NT2/D1 (cell line): Measurements from ENCODE around the gene RTF2.
"Not testable (repeated sequence)": the region's sequence is repeated elsewhere in the genome, so short reads cannot be mapped to it uniquely, and the experiment has no call there.

ENCODE experiments used
- DNase-seq: peaks from one replicate; pipeline ENCODE4 v3.0.0-alpha.2; 2011; ENCODE audit warnings: low read depth, low spot score
- H3K27me3 ChIP-seq: 2 replicates; pipeline ENCODE4 v1.6.0; 2011; ENCODE audit warnings: mild to moderate bottlenecking; ENCODE audit not compliant: insufficient read length, insufficient read depth
- H3K36me3 ChIP-seq: 2 replicates; pipeline ENCODE4 v1.6.1; 2011; ENCODE audit warnings: mild to moderate bottlenecking, low read length, mixed read lengths; ENCODE audit not compliant: insufficient read depth, insufficient read length
- H3K4me1 ChIP-seq: 2 replicates; pipeline ENCODE4 v1.5.1; 2011; ENCODE audit not compliant: insufficient read depth, insufficient read length
- H3K4me3 ChIP-seq: 2 replicates; pipeline ENCODE4 v1.5.1; 2011; ENCODE audit warnings: low read depth; ENCODE audit not compliant: insufficient read length
- H3K9ac ChIP-seq: 2 replicates; pipeline ENCODE4 v1.6.0; 2011; ENCODE audit warnings: low read depth; ENCODE audit not compliant: insufficient read length
- H3K9me3 ChIP-seq: 2 replicates; pipeline ENCODE4 v1.5.1; 2011; ENCODE audit warnings: mild to moderate bottlenecking, low read length; ENCODE audit not compliant: insufficient read depth
- SUZ12 ChIP-seq: IDR thresholded peaks from 2 replicates; pipeline ENCODE4 v1.6.1; 2011; ENCODE audit not compliant: insufficient read length, insufficient read depth; ENCODE audit errors: extremely low read depth
- YY1 ChIP-seq: IDR thresholded peaks from 2 replicates; pipeline ENCODE4 v1.6.1; 2011; ENCODE audit not compliant: insufficient read length, insufficient read depth
- ZNF274 ChIP-seq: IDR thresholded peaks from 2 replicates; pipeline ENCODE4 v1.6.1; 2011; ENCODE audit warnings: mild to moderate bottlenecking, low read depth, low read length

RTF2 gene

GRCh38 chr20:56522311-56522710 is 53.9 kb downstream of the RTF2 start:
- H3K4me1 ChIP-seq, result no peaks in the 10 kb centered on the region
- no peak overlapping the region for H3K4me3 ChIP-seq
- H3K36me3 ChIP-seq, result peaks cover 30% of the 10 kb centered on the region
- no peak overlapping the region for H3K9ac ChIP-seq
- DNase-seq, result no peak
- no peaks in the 10 kb centered on the region for H3K27me3 ChIP-seq
- TF ChIP-seq ZNF274 (no peak), SUZ12 (no peak), YY1 (no peak)
- peaks cover 44% of the 10 kb centered on the region for H3K9me3 ChIP-seq

- not testable (repeated sequence) for H3K36me3 ChIP-seq, DNase-seq, H3K4me3 ChIP-seq, H3K4me1 ChIP-seq, H3K27me3 ChIP-seq, H3K9ac ChIP-seq
- peaks cover 30% of the 10 kb centered on the region for H3K9me3 ChIP-seq
Observed at GRCh38 chr20:56524444-56524843, 56.0 kb downstream of the RTF2 start, which contains the start of gene FAM209A. Gene FAM209A (plus strand): TSS chr20:56524744. CDS start chr20:56524809, 65 bp downstream.

DNA sequence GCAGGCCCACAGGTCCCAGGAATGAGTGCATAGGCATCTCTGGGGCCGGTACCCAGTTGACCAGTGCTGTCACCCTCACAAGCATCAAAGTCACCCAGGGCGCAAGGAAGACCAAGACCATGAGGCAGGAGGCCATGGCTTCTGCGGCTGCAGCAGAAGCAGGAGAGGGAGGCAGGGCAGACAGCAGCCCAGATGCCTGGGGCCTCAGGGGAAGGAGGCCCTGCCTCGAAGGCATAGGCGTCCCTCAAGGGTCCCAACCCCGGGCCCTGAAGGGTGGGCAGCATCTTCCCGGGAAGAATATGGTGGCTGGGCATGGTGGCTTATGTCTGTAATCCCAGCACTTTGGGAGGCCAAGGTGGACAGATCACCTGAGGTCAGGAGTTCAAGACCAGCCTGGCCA is 59.1 kb downstream of the RTF2 start:
- Histone ChIP-seq H3K4me3 (no peak overlapping the region), H3K9me3 (no peaks in the 10 kb centered on the region)

GRCh38 chr20:56532946-56533345 is 64.5 kb downstream of the RTF2 start, which contains the start of gene FAM209B:
Gene FAM209B (plus strand): TSS chr20:56533246. CDS start chr20:56533342, 96 bp downstream.
- H3K36me3 ChIP-seq, H3K9me3 ChIP-seq, DNase-seq, H3K27me3 ChIP-seq, H3K4me1 ChIP-seq, H3K9ac ChIP-seq, H3K4me3 ChIP-seq: not testable (repeated sequence)

More for the DNA sequence above, 59.1 kb downstream of the RTF2 start:
- no peaks in the 10 kb centered on the region for H3K36me3 ChIP-seq
- TF ChIP-seq SUZ12, result no peak
- no peaks in the 10 kb centered on the region for H3K27me3 ChIP-seq
- DNase-seq, result no peak
- H3K9ac ChIP-seq, result no peak overlapping the region
- H3K4me1 ChIP-seq, result no peaks in the 10 kb centered on the region

DNA sequence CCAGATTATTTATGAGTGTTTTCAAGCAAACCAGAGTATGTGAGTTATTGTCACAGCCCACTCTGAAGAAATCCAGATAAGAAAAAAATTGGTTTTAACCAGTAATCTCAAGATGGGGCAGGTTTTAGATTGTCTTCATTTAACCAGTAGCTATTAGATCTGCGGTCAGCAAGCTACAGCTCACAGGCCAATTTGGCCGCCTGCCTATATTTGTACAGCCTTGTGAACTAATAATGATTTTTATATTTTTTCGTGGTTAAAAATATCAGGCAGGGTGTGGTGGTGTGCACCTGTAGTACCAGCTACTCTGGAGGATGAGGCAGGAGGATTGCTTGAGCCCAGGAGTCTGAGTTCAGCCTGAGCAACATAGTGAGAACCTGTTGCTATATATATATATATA is 69.6 kb downstream of the RTF2 start:
- no peak overlapping the region for H3K4me3 ChIP-seq
- no peak for DNase-seq
- no peak overlapping the region for H3K9ac ChIP-seq
- H3K4me1 ChIP-seq, result no peaks in the 10 kb centered on the region
- no peaks in the 10 kb centered on the region for H3K9me3 ChIP-seq
- H3K36me3 ChIP-seq, result no peaks in the 10 kb centered on the region
- H3K27me3 ChIP-seq, result no peaks in the 10 kb centered on the region
- TF ChIP-seq ZNF274 (no peak), SUZ12 (no peak), YY1 (no peak)

- Histone ChIP-seq H3K4me3 (no peak overlapping the region), H3K27me3 (no peaks in the 10 kb centered on the region), H3K9me3 (no peaks in the 10 kb centered on the region), H3K4me1 (no peaks in the 10 kb centered on the region), H3K9ac (no peak overlapping the region), H3K36me3 (no peaks in the 10 kb centered on the region)
- DNase-seq, result no peak
- TF ChIP-seq ZNF274 (no peak), SUZ12 (no peak), YY1 (no peak)
Observed at GRCh38 chr20:56540415-56540814, 72.0 kb downstream of the RTF2 start.

GRCh38 chr20:56542489-56543030 is 74.1 kb downstream of the RTF2 start:
- H3K9me3 ChIP-seq, result no peaks in the 10 kb centered on the region
- no peaks in the 10 kb centered on the region for H3K4me1 ChIP-seq
- DNase-seq, result no peak
- H3K9ac ChIP-seq, result no peak overlapping the region
- no peak for TF ChIP-seq YY1
- TF ChIP-seq ZNF274, result no peak
- no peak for TF ChIP-seq SUZ12
- no peaks in the 10 kb centered on the region for H3K27me3 ChIP-seq
- H3K36me3 ChIP-seq, result no peaks in the 10 kb centered on the region
- no peak overlapping the region for H3K4me3 ChIP-seq

DNA sequence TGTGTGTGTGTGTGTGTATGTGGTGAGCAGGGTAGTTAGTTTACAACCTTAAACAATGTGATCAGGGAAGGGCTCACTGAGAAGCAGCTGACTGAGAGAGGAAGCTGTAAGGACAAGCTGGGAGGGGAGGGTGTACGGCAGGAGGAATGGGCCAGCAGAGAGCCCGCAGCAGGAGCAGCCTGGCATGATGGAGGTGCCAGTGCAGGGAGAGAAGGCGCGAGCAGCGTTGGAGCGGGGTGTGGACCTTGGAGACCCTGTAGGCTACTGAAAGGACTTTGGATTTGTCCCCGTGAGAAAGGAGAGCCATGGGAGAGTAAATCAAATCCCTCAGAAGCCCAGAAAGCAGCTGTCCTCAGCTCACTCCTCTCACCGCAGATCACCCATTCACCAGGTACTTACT is 83.1 kb downstream of the RTF2 start:
- H3K9ac ChIP-seq, result no peak overlapping the region
- no peaks in the 10 kb centered on the region for H3K4me1 ChIP-seq
- H3K9me3 ChIP-seq, result peaks cover 11% of the 10 kb centered on the region; the same call in 1 of the 2 replicates

More for the DNA sequence above, 83.1 kb downstream of the RTF2 start:
- Histone ChIP-seq H3K27me3 (no peaks in the 10 kb centered on the region), H3K36me3 (no peaks in the 10 kb centered on the region), H3K4me3 (no peak overlapping the region)
- DNase-seq, result no peak
- TF ChIP-seq SUZ12 (no peak), ZNF274 (no peak), YY1 (no peak)
